H9 (cell line): ENCODE data around the gene AMH. TPM values are rescaled to one million over a fixed set of nuclear protein-coding genes. Genes with fewer than 3 reads are reported as not detected.

Experiments
- DNase-seq: peaks from one replicate; pipeline ENCODE4 v3.0.0-alpha.2; 2017
- H2AFZ ChIP-seq: one replicate; pipeline ENCODE4 v1.6.1; 2013; ENCODE audit warnings: mild to moderate bottlenecking, low read length, control low read depth, moderate library complexity
- H2AK5ac ChIP-seq: 2 replicates; pipeline ENCODE4 v1.6.1; 2013; ENCODE audit warnings: low read length, control low read depth, mixed read lengths; ENCODE audit not compliant: insufficient read length
- H2BK120ac ChIP-seq: one replicate; pipeline ENCODE4 v1.6.1; 2013; ENCODE audit warnings: low read depth, mild to moderate bottlenecking, low read length, control low read depth, inconsistent platforms; ENCODE audit not compliant: poor library complexity, severe bottlenecking
- H2BK12ac ChIP-seq: 2 replicates; pipeline ENCODE4 v1.6.1; 2013; ENCODE audit warnings: low read length, control low read depth, mixed read lengths, low read depth; ENCODE audit not compliant: insufficient read length
- H2BK15ac ChIP-seq: 2 replicates; pipeline ENCODE4 v1.6.1; 2013; ENCODE audit warnings: low read depth, low read length, control low read depth
- H2BK20ac ChIP-seq: one replicate; pipeline ENCODE4 v1.6.1; 2013; ENCODE audit warnings: low read depth, mild to moderate bottlenecking, low read length, control low read depth, inconsistent platforms; ENCODE audit not compliant: poor library complexity, severe bottlenecking
- H2BK5ac ChIP-seq: 2 replicates; pipeline ENCODE4 v1.6.1; 2013; ENCODE audit warnings: low read length, control low read depth, mixed read lengths; ENCODE audit not compliant: insufficient read length
- H3K14ac ChIP-seq: 2 replicates; pipeline ENCODE4 v1.6.1; 2013; ENCODE audit warnings: low read length, control low read depth; ENCODE audit not compliant: insufficient read depth
- H3K18ac ChIP-seq: 2 replicates; pipeline ENCODE4 v1.6.1; 2013; ENCODE audit warnings: low read depth, mild to moderate bottlenecking, mixed read lengths, low read length, control low read depth; ENCODE audit not compliant: insufficient read length
- H3K23ac ChIP-seq: 2 replicates; pipeline ENCODE4 v1.6.1; 2013; ENCODE audit warnings: low read length, control low read depth, mixed read lengths, low read depth; ENCODE audit not compliant: insufficient read length
- H3K23me2 ChIP-seq: 2 replicates; pipeline ENCODE4 v1.6.1; 2013; ENCODE audit warnings: low read depth, mild to moderate bottlenecking, mixed read lengths, low read length, control low read depth; ENCODE audit not compliant: insufficient read length, poor library complexity, severe bottlenecking
- H3K27ac ChIP-seq: 2 replicates; pipeline ENCODE4 v1.5.1; 2013; ENCODE audit warnings: low read length, control low read depth, mixed read lengths, low read depth; ENCODE audit not compliant: insufficient read length
- H3K27me3 ChIP-seq: 2 replicates; pipeline ENCODE4 v1.6.1; 2013; ENCODE audit warnings: low read length, control low read depth, inconsistent platforms; ENCODE audit not compliant: insufficient read depth
- H3K4ac ChIP-seq: 2 replicates; pipeline ENCODE4 v1.6.1; 2013; ENCODE audit warnings: low read depth, mild to moderate bottlenecking, control low read depth, inconsistent platforms, low read length, moderate library complexity
- H3K4me1 ChIP-seq: 2 replicates; pipeline ENCODE4 v1.6.1; 2013; ENCODE audit warnings: low read length, control low read depth, inconsistent platforms; ENCODE audit not compliant: insufficient read depth
- H3K4me2 ChIP-seq: 2 replicates; pipeline ENCODE4 v1.6.1; 2013; ENCODE audit warnings: low read length, control low read depth, mixed read lengths; ENCODE audit not compliant: insufficient read length, insufficient read depth
- H3K56ac ChIP-seq: 2 replicates; pipeline ENCODE4 v1.6.1; 2013; ENCODE audit warnings: low read depth, mild to moderate bottlenecking, mixed read lengths, low read length, control low read depth; ENCODE audit not compliant: insufficient read length
- H3K79me1 ChIP-seq: 2 replicates; pipeline ENCODE4 v1.6.1; 2013; ENCODE audit warnings: low read depth, mild to moderate bottlenecking, moderate library complexity, low read length, control low read depth, inconsistent platforms; ENCODE audit not compliant: insufficient read depth, poor library complexity, severe bottlenecking
- H3K79me2 ChIP-seq: 2 replicates; pipeline ENCODE4 v1.6.1; 2013; ENCODE audit warnings: low read length, control low read depth, inconsistent platforms; ENCODE audit not compliant: insufficient read depth
- H3K9ac ChIP-seq: 2 replicates; pipeline ENCODE4 v1.6.1; 2013; ENCODE audit warnings: low read length, control low read depth, mixed read lengths; ENCODE audit not compliant: insufficient read length; ENCODE audit errors: extremely low read depth
- H3K9me3 ChIP-seq: one replicate; pipeline ENCODE4 v1.6.1; 2013; ENCODE audit warnings: low read depth, low read length, inconsistent platforms; ENCODE audit not compliant: control insufficient read depth
- H3T11ph ChIP-seq: one replicate; pipeline ENCODE4 v1.6.1; 2013; ENCODE audit warnings: mild to moderate bottlenecking, low read length, control low read depth, inconsistent platforms
- H4K20me1 ChIP-seq: one replicate; pipeline ENCODE4 v1.6.1; 2013; ENCODE audit not compliant: control insufficient read depth, insufficient read length, insufficient read depth
- H4K5ac ChIP-seq: 2 replicates; pipeline ENCODE4 v1.6.1; 2013; ENCODE audit warnings: low read depth, mild to moderate bottlenecking, mixed read lengths, low read length, control low read depth; ENCODE audit not compliant: insufficient read length
- H4K8ac ChIP-seq: replicated peaks from 2 replicates; pipeline ENCODE4 v1.6.1; 2013; ENCODE audit warnings: low read length, control low read depth, mixed read lengths, low read depth; ENCODE audit not compliant: insufficient read length
- H4K91ac ChIP-seq: 2 replicates; pipeline ENCODE4 v1.6.1; 2013; ENCODE audit warnings: low read depth, mild to moderate bottlenecking, moderate library complexity, mixed read lengths, low read length, control low read depth; ENCODE audit not compliant: insufficient read length
- H3K27ac Mint-ChIP-seq, 3 experiments: 2 replicates in 2 of 3; 3 replicates in 1 of 3; pipeline ENCODE4 v1.8.0; 2020 to 2021; ENCODE audit warnings: mixed read lengths in 3 of 3, mild to moderate bottlenecking in 1 of 3, moderate library complexity in 1 of 3
- H3K27me3 Mint-ChIP-seq: 2 replicates; pipeline ENCODE4 v1.8.0; 2021; ENCODE audit warnings: low read depth, mild to moderate bottlenecking, moderate library complexity, mixed read lengths
- H3K36me3 Mint-ChIP-seq, 3 experiments: 2 replicates in 2 of 3; 3 replicates in 1 of 3; pipeline ENCODE4 v1.8.0; 2020 to 2021; ENCODE audit warnings: low read depth in 3 of 3, mixed read lengths in 3 of 3; ENCODE audit not compliant: insufficient read depth in 1 of 3
- H3K4me1 Mint-ChIP-seq, 2 experiments: 2 replicates each; pipeline ENCODE4 v1.8.0; 2020; ENCODE audit warnings: mixed read lengths in 2 of 2
- H3K4me3 Mint-ChIP-seq, 2 experiments: 2 replicates in 1 of 2; 3 replicates in 1 of 2; pipeline ENCODE4 v1.8.0; 2020 to 2021; ENCODE audit warnings: mild to moderate bottlenecking in 2 of 2, mixed read lengths in 2 of 2, moderate library complexity in 1 of 2
- H3K9me3 Mint-ChIP-seq, 2 experiments: 2 replicates in 1 of 2; 3 replicates in 1 of 2; pipeline ENCODE4 v1.8.0; 2020; ENCODE audit warnings: mild to moderate bottlenecking in 2 of 2, mixed read lengths in 2 of 2, moderate library complexity in 1 of 2
- CTCF ChIP-seq: fragments of 200-600 bp; sonication (generic); conservative IDR thresholded peaks from 3 replicates; pipeline ENCODE4 v1.8.0; 2021; ENCODE audit warnings: antibody characterized with exemption, mild to moderate bottlenecking
- WGBS: extraction: QIAGEN DNeasy Blood & Tissue Kit; methylation state at CpG from one replicate; pipeline ENCODE4 v1.1.7; 2013; ENCODE audit warnings: missing lambda C conversion rate, low lambda C conversion rate, mixed read lengths; ENCODE audit not compliant: insufficient read length; ENCODE audit errors: extremely low coverage; 5-methylcytosine and 5-hydroxymethylcytosine counted together
- total RNA-seq: library from RNA; stranded (reverse); gene quantifications from 2 replicates; pipeline ENCODE4 v1.2.1, GENCODE V29; 2021

Gene AMH
- total RNA-seq, 1 experiment from 2014 or later, result 70.7 TPM

- no peaks in the 10 kb centered on the region for H3K79me1 ChIP-seq
- H3T11ph ChIP-seq, result no peak overlapping the region
- H3K4ac ChIP-seq, result no peak overlapping the region
- H3K4me2 ChIP-seq, result no peak overlapping the region
- no peak overlapping the region for H4K5ac ChIP-seq
- Mint-ChIP-seq H3K4me3 (no peak overlapping the region), H3K27me3 (no peaks in the 10 kb centered on the region), H3K36me3 (peaks cover 21 to 46% (median 43%) of the 10 kb centered on the region in 3 experiments), H3K4me1 (no peaks in the 10 kb centered on the region), H3K27ac (no peak overlapping the region), H3K9me3 (no peaks in the 10 kb centered on the region)
- H3K27ac ChIP-seq, result no peak overlapping the region
- no peak overlapping the region for H3K18ac ChIP-seq
- no peak overlapping the region for H2BK12ac ChIP-seq
- H3K27me3 ChIP-seq, result no peaks in the 10 kb centered on the region
- no peak overlapping the region for H3K56ac ChIP-seq
- H2BK15ac ChIP-seq, result no peak overlapping the region
- H2BK20ac ChIP-seq, result no peak overlapping the region
- no peak overlapping the region for H2BK5ac ChIP-seq
- TF ChIP-seq CTCF, result no peak
- H3K14ac ChIP-seq, result no peak overlapping the region
- H3K23ac ChIP-seq, result no peak overlapping the region
- H3K9ac ChIP-seq, result no peak overlapping the region
- no peak overlapping the region for H2AK5ac ChIP-seq
- H4K91ac ChIP-seq, result no peak overlapping the region
- DNase-seq, result no peak
- no peaks in the 10 kb centered on the region for H4K20me1 ChIP-seq
- no peaks in the 10 kb centered on the region for H3K23me2 ChIP-seq
- no CpG with 5 or more reads among the region's 21 CpGs for WGBS
- H3K4me1 ChIP-seq, result no peaks in the 10 kb centered on the region
- no peak overlapping the region for H2AFZ ChIP-seq
- no peak overlapping the region for H4K8ac ChIP-seq
- H3K9me3 ChIP-seq, result no peaks in the 10 kb centered on the region
- H2BK120ac ChIP-seq, result no peak overlapping the region
- H3K79me2 ChIP-seq, result no peaks in the 10 kb centered on the region
These were observed 38.9 kb upstream of the AMH start for GRCh38 chr19:2210206-2210605.
